ENCODE measurements around the gene ATP2A3.

GRCh38 chr17:3882276-3882675 is 82.0 kb downstream of the ATP2A3 start:
- no peak for TF ChIP-seq POLR2A (IDR thresholded peaks at IDR 0.05)
- TF ChIP-seq POLR2AphosphoS5 (IDR thresholded peaks at IDR 0.05): no peak
